Peyer's patch (tissue), 4 donors: Measurements from ENCODE around the gene SNRNP25. TPM values are rescaled to one million over a fixed set of nuclear protein-coding genes. Genes with fewer than 3 reads are reported as not detected.

ENCODE experiments used
- DNase-seq, 3 donors: peaks; one replicate each; pipeline ENCODE4 v3.0.0-alpha.2; 2017 to 2019
- H3K27ac ChIP-seq, 4 donors: fragments of 200-600 bp; sonication (generic); one replicate each; pipeline ENCODE4 v1.5.1; 2016 to 2019
- H3K27me3 ChIP-seq, 2 donors: fragments of 200-600 bp; sonication (generic); one replicate each; pipeline ENCODE4 v1.5.1; 2019
- H3K36me3 ChIP-seq, 3 donors: fragments of 200-600 bp; sonication (generic); one replicate each; pipeline ENCODE4 v1.5.1; 2016 to 2019
- H3K4me1 ChIP-seq, 4 donors: fragments of 200-600 bp; sonication (generic); one replicate each; pipeline ENCODE4 v1.5.1; 2016 to 2019
- H3K4me3 ChIP-seq, 4 donors: fragments of 200-600 bp; sonication (generic); 1 replicate in 3 of 4; 2 replicates in 1 of 4; pipeline ENCODE4 v1.5.1; 2016 to 2019; ENCODE audit warnings: mild to moderate bottlenecking in 1 of 4
- H3K9me3 ChIP-seq, 4 donors: fragments of 200-600 bp; sonication (generic); one replicate each; pipeline ENCODE4 v1.5.1; 2016 to 2019; ENCODE audit warnings: mild to moderate bottlenecking in 1 of 4
- POLR2A ChIP-seq, 2 donors: fragments of 450-650 bp; IDR thresholded peaks; one replicate each; pipeline ENCODE4 v1.5.1; 2017; ENCODE audit warnings: antibody characterized with exemption in 2 of 2, mild to moderate bottlenecking in 2 of 2, moderate library complexity in 2 of 2
- total RNA-seq, 4 donors: library from RNA; depleted of rRNA; stranded (reverse); fragments of >200 nt; gene quantifications; one replicate each; pipeline ENCODE4 v1.1.0, GENCODE V29; 2016
- TF ChIP-seq, protein P1 (sequence below), 6 experiments: fragments of 450-650 bp in 4 of 6; fragments of 200-600 bp in 2 of 6; sonication (generic) in 1 of 6; IDR thresholded peaks; one replicate each; pipeline ENCODE4 v1.5.1; 2017 to 2019; ENCODE audit warnings: antibody characterized with exemption in 6 of 6, mild to moderate bottlenecking in 3 of 6, moderate library complexity in 1 of 6

SNRNP25 gene
- total RNA-seq, 4 donors from 2014 or later, result 8.7 to 17.6 (median 14.4) TPM

DNA sequence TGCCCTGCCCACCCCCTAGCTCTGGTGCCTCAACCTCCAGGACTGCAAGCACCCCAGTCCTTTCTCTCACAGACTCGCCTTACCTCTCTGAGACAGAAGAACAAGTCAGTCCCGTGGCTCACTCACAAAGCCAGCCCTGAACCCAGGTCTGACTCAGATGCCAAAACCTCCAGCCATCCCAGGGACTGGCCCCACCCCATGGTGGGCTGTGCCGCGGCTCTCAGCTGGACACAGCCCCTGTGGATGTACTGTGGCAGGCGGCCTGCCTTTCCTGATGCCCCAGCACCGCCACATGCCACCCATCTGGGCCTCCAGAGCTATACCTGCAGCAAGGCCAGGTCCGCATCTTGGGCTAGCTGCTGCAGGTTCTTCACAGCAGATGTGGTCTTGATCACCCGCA, 44.2 kb downstream of the SNRNP25 start:
- Histone ChIP-seq H3K36me3 (peaks cover 0 to 11% (median 0%) of the 10 kb centered on the region in 3 donors), H3K27ac (no peak overlapping the region), H3K27me3 (no peaks in the 10 kb centered on the region), H3K4me3 (no peak overlapping the region), H3K9me3 (no peaks in the 10 kb centered on the region), H3K4me1 (no peaks in the 10 kb centered on the region)
- TF ChIP-seq POLR2A (IDR thresholded peaks at IDR 0.05), result no peak
- TF ChIP-seq, protein P1, sequence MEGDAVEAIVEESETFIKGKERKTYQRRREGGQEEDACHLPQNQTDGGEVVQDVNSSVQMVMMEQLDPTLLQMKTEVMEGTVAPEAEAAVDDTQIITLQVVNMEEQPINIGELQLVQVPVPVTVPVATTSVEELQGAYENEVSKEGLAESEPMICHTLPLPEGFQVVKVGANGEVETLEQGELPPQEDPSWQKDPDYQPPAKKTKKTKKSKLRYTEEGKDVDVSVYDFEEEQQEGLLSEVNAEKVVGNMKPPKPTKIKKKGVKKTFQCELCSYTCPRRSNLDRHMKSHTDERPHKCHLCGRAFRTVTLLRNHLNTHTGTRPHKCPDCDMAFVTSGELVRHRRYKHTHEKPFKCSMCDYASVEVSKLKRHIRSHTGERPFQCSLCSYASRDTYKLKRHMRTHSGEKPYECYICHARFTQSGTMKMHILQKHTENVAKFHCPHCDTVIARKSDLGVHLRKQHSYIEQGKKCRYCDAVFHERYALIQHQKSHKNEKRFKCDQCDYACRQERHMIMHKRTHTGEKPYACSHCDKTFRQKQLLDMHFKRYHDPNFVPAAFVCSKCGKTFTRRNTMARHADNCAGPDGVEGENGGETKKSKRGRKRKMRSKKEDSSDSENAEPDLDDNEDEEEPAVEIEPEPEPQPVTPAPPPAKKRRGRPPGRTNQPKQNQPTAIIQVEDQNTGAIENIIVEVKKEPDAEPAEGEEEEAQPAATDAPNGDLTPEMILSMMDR (IDR thresholded peaks at IDR 0.05), result no peak
- no peak for DNase-seq

DNA sequence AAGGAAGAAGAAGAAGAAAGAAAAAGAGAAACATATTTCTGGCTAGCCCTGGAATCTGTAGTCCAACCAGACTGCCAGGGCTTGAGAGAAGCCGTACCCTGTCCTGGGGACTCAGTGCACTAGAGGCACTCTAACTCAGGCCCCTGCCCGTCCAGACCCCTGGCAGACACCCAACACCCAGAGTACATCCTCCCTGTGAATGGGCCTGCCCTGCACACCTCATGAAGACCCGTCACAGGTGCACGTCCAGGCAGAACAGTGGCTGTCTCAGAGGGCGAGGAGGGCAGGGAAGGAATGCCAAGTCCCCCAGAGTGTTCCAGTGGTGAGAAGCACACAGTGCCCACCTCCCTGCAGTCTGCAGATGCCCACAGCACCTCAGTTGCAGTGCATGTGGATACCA, 47.4 kb downstream of the SNRNP25 start:
- DNase-seq, result no peak

DNA sequence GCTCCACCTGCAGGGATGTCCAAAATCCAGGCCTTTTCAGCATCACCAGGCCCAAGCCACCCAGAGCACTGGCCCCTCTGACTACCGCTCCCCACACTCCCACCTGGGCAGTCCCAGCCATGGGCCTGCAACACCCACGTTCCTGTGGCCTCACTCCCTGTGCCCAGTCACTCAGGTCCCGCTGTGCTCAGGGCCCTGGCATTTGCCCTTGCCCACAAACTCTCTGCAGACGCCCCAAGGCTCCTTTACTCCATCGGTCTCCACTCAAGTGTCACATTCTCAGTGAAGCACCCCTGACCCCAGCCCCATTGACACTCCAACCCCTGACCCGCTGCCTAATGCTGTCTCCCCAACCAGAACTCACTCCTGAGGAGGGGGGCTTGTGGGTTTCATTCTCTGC, 48.0 kb downstream of the SNRNP25 start:
- peak overlapping the region in 2 of 4 donors; percentile 2 to 52 for H3K27ac ChIP-seq
- H3K4me1 ChIP-seq, result no peaks in the 10 kb centered on the region
- H3K4me3 ChIP-seq, result no peak overlapping the region
- DNase-seq, result no peak
- no peaks in the 10 kb centered on the region for H3K9me3 ChIP-seq
- H3K27me3 ChIP-seq, result no peaks in the 10 kb centered on the region
- TF ChIP-seq POLR2A (IDR thresholded peaks at IDR 0.05), result no peak
- TF ChIP-seq, protein P1 (IDR thresholded peaks at IDR 0.05), result no peak
- peaks cover 0 to 16% (median 0%) of the 10 kb centered on the region in 3 donors for H3K36me3 ChIP-seq

More for the DNA sequence above, 47.4 kb downstream of the SNRNP25 start:
- Histone ChIP-seq H3K27me3 (no peaks in the 10 kb centered on the region), H3K4me3 (no peak overlapping the region), H3K9me3 (no peaks in the 10 kb centered on the region), H3K4me1 (no peaks in the 10 kb centered on the region), H3K36me3 (peaks cover 0 to 16% (median 0%) of the 10 kb centered on the region in 3 donors), H3K27ac (no peak overlapping the region)
- no peak for TF ChIP-seq POLR2A (IDR thresholded peaks at IDR 0.05)
- TF ChIP-seq, protein P1 (IDR thresholded peaks at IDR 0.05), result no peak

DNA sequence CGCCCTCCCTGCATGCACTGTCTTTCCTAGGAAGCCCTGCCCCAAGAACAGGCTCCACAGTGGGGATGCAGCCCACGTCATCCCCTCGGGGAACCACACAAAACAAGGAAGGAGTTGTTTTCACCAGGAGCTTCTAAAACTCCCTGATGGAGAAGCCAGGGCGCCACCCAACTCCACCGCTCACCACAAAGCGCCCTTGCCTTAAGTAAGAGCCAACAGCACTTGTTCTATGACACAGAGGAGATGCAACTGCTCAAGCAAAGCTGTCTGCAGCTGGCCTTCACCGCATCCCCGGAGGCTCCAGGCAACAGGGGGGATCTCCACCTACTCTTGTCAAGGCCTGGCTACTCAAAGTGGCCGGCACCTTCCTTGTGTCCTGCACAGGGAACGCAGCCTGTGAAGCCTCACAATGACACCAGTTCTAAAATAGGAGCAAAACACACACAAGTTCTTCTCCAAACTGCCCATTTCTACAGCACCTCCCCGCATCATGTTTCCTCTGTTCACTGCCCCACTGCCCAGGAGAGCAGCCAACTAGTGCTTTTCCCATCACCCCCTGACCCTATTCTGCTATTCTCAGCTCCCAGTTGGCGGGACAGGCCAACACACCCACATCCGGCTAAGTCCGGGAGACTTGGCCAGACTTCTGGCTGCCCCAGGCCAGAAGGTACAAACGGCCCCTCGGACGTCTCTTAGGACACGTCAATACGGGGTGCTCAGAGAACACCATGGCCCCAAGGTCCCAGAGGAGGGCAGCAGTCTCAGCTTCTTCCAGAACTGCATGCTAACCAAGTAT, 48.6 kb downstream of the SNRNP25 start:
- H3K4me1 ChIP-seq, result no peaks in the 10 kb centered on the region
- peak overlapping the region in 3 of 4 donors; percentile 2 to 60 (median 52) for H3K27ac ChIP-seq
- TF ChIP-seq, protein P1 (IDR thresholded peaks at IDR 0.05), result no peak
- no peak for TF ChIP-seq POLR2A (IDR thresholded peaks at IDR 0.05)
- H3K4me3 ChIP-seq, result no peak overlapping the region
- no peaks in the 10 kb centered on the region for H3K27me3 ChIP-seq
- H3K9me3 ChIP-seq, result no peaks in the 10 kb centered on the region
- peaks cover 0 to 16% (median 0%) of the 10 kb centered on the region in 3 donors for H3K36me3 ChIP-seq
- no peak for DNase-seq

GRCh38 chr16:104355-104754, 50.7 kb downstream of the SNRNP25 start:
- no peak overlapping the region for H3K4me3 ChIP-seq
- TF ChIP-seq, protein P1 (IDR thresholded peaks at IDR 0.05), result no peak
- TF ChIP-seq POLR2A (IDR thresholded peaks at IDR 0.05), result no peak
- H3K4me1 ChIP-seq, result no peaks in the 10 kb centered on the region
- no peak overlapping the region for H3K27ac ChIP-seq
- DNase-seq, result no peak
- H3K9me3 ChIP-seq, result no peaks in the 10 kb centered on the region
- H3K27me3 ChIP-seq, result no peaks in the 10 kb centered on the region
- H3K36me3 ChIP-seq, result peaks cover 0 to 14% (median 0%) of the 10 kb centered on the region in 3 donors
